LNCaP clone FGC (cell line): ENCODE measurements around the gene ATRAID.

Experiments used
- DNase-seq: peaks from one replicate; pipeline ENCODE4 v3.0.0-alpha.2; 2011; ENCODE audit warnings: low read depth
- H3K4me3 ChIP-seq: 2 replicates; pipeline ENCODE4 v1.5.1; 2011; ENCODE audit warnings: mild to moderate bottlenecking, low read depth, low read length, control low read depth
- CTCF ChIP-seq: IDR thresholded peaks from 2 replicates; pipeline ENCODE4 v1.5.1; 2012; ENCODE audit warnings: mild to moderate bottlenecking; ENCODE audit not compliant: control insufficient read depth, insufficient read depth; ENCODE audit errors: extremely low read depth

ATRAID gene

GRCh38 chr2:27236626-27237025 lies 24.8 kb downstream of the ATRAID start:
- TF ChIP-seq CTCF, result no peak
- H3K4me3 ChIP-seq, result no peak overlapping the region
- DNase-seq, result no peak

- TF ChIP-seq CTCF, result no peak
- no peak for DNase-seq
These were observed 25.6 kb downstream of the ATRAID start for GRCh38 chr2:27237341-27237945.

GRCh38 chr2:27238976-27239375 lies 27.1 kb downstream of the ATRAID start:
- no peak for TF ChIP-seq CTCF
- DNase-seq, result no peak
- no peak overlapping the region for H3K4me3 ChIP-seq

More at GRCh38 chr2:27237341-27237945, 25.6 kb downstream of the ATRAID start:
- no peak overlapping the region for H3K4me3 ChIP-seq

GRCh38 chr2:27240406-27240805 lies 28.6 kb downstream of the ATRAID start:
- TF ChIP-seq CTCF, result no peak
- DNase-seq, result no peak
- H3K4me3 ChIP-seq, result no peak overlapping the region

- TF ChIP-seq CTCF, result no peak
- no peak for DNase-seq
- H3K4me3 ChIP-seq, result no peak overlapping the region
These were observed 30.1 kb downstream of the ATRAID start for GRCh38 chr2:27241761-27242613.

- no peak for DNase-seq
- H3K4me3 ChIP-seq, result no peak overlapping the region
- no peak for TF ChIP-seq CTCF
These were observed 30.7 kb downstream of the ATRAID start for GRCh38 chr2:27242614-27242951.
